B cell (primary cell): ENCODE results near the gene SLC15A2.

Experiments used
- EZH2 ChIP-seq: IDR thresholded peaks from 2 replicates; pipeline ENCODE4 v1.6.1; 2012; ENCODE audit warnings: borderline replicate concordance, low read depth, mild to moderate bottlenecking, moderate library complexity, low read length; ENCODE audit not compliant: insufficient read depth, poor library complexity, severe bottlenecking
- TF ChIP-seq, protein P1 (sequence below): fragments of 200-600 bp; IDR thresholded peaks from one replicate; pipeline ENCODE4 v1.8.0; 2022; ENCODE audit warnings: antibody characterized with exemption, mild to moderate bottlenecking

DNA sequence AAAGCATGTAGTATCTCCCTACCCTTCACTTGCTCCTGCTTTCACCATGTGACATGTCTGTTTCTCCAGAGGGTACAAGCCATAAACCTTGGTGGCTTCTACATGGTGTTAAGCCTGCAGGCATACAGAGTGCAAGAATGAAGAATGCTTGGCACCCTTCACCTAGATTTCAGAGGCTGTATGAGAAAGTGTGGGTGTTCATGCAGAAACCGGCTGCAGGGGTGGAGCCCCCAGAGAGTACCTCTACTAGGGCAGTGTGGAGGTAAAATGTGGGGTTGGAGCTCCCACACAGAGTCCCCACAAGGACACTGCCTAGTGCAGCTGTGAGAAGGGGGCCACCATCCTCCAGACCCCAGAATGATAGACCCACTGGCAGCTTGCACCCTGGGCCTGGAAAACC is 32.2 kb downstream of the SLC15A2 start:
- TF ChIP-seq, protein P1, sequence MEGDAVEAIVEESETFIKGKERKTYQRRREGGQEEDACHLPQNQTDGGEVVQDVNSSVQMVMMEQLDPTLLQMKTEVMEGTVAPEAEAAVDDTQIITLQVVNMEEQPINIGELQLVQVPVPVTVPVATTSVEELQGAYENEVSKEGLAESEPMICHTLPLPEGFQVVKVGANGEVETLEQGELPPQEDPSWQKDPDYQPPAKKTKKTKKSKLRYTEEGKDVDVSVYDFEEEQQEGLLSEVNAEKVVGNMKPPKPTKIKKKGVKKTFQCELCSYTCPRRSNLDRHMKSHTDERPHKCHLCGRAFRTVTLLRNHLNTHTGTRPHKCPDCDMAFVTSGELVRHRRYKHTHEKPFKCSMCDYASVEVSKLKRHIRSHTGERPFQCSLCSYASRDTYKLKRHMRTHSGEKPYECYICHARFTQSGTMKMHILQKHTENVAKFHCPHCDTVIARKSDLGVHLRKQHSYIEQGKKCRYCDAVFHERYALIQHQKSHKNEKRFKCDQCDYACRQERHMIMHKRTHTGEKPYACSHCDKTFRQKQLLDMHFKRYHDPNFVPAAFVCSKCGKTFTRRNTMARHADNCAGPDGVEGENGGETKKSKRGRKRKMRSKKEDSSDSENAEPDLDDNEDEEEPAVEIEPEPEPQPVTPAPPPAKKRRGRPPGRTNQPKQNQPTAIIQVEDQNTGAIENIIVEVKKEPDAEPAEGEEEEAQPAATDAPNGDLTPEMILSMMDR, result no peak
- no peak for TF ChIP-seq EZH2
